ENCODE data around the gene SCT.

- TF ChIP-seq PBX3 (CRISPR knock-in tag; IDR thresholded peaks at IDR 0.05) (no peak), CTCF (tag by site-specific recombination; IDR thresholded peaks at IDR 0.05) (no peak), YY2 (tag by site-specific recombination; IDR thresholded peaks at IDR 0.05) (no peak), ZNF239 (tag by site-specific recombination; IDR thresholded peaks at IDR 0.05) (no peak), PRDM10 (tag by site-specific recombination; IDR thresholded peaks at IDR 0.05) (no peak), ZNF544 (tag by site-specific recombination; IDR thresholded peaks at IDR 0.05) (no peak), REST (tag by site-specific recombination; IDR thresholded peaks at IDR 0.05) (no peak), SP3 (tag by site-specific recombination; IDR thresholded peaks at IDR 0.05) (no peak), OSR2 (tag by site-specific recombination; IDR thresholded peaks at IDR 0.05) (no peak), PATZ1 (tag by site-specific recombination; IDR thresholded peaks at IDR 0.05) (no peak), ZNF2 (tag by site-specific recombination; IDR thresholded peaks at IDR 0.05) (no peak), ZNF514 (tag by site-specific recombination; IDR thresholded peaks at IDR 0.05) (no peak), ZNF274 (IDR thresholded peaks at IDR 0.05; ENCODE audit: low read length) (no peak), ZNF274 (tag by site-specific recombination; IDR thresholded peaks at IDR 0.05; ENCODE audit: borderline replicate concordance) (no peak)
Observed at GRCh38 chr11:618856-619627, 7.9 kb downstream of the SCT start.
